NCI-H146 treated with DMSO at 0.1 percent for 48 hours (cell line): ENCODE measurements around the gene CLDN8.

Experiments used
- DNase-seq: peaks from one replicate; lab custom pipeline; 2025; ENCODE audit not compliant: unreplicated experiment; lab: John Stamatoyannopoulos, UW

CLDN8 gene

DNA sequence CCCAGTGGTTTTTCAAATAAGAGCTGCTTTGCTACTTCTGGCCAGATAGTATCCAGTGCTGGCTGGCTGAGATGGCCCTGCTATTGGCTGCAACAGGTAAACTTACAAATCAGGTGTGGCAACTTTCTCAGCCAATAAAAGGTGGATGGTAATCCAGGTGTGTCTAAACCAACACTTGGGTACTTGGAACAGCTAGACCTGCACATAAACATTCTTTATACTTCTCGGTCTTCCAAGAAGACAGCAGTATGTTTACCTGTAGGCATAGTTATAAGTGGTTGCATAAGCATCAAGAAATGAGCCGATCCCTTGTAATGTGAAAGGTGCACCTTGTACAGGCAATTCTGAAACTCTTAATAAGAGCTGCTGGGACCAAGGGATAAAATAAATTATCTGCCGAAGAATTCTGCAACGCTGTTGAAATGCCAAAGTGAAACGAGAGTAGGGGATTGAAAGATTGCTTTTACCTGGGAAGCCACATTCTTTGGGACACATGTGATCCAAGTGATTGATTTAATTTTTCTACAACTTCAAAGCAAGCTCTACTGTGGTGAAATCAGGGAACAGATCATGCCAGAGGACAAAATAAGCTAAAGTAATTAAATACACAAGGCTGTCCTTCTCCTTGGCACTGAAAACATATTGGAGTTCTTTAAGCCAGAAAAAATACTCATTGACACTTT lies at the start of gene CLDN8:
Gene CLDN8 (minus strand): TSS at position 57 of the 683 bp plus-strand sequence. CDS start 172 bp downstream, outside the sequence.
- no peak for DNase-seq

DNA sequence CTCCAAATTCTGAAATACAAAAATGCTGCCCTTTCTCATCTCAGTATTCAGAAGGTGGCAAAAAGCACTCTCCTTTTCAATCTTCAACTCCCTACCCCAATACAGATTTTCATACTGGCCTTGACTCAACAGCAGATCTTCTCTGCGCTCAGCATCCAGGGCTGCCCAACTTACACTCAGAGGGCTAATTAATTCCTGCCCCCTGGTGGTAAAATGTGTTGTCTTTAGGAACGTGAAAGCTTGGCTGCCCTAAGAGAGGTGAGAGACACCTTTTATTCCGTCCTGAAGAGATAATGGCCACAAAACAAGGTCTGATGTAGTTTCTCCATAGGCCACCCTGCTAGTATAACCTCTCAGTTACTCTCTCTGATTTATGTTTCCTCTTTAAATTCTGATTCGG lies 41.9 kb upstream of the CLDN8 start:
- DNase-seq, result no peak

DNA sequence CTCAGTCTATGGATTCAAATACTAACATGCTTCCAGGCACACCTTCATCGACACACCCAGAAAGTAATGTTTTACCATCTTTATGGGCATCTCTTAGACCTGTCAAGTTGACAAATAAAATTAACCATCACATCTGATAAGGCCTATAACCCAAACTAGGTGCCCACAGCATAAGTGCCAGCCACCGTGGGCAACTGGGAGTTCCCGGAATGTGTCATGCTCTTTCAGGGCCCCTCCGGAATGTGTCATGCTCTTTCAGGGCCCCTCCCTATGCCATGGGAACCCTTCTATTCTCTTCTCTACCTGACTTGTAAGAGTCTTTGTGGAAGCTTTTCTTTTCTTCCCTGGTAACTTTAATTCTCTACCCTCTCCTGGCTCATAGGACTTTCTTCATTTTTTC lies 40.2 kb upstream of the CLDN8 start:
- DNase-seq, result no peak

DNA sequence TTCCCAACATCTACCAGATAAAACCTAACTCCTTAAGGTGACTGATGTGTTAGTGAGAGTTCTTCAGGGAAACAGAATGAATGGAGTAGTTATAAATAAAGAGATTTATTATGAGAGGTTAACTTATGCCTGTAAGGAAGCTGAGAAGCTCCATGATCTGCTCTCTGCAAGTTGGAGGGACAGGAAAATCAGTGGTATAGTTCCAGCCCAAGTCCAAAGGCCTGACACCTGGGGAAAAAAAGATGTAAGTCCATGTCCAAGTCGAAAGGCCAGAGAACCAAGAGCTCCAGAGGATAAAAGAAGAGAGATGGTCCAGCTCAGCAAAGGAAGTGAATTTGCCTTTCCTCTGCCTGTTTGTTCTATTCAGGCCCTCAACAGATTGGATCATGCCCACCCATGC lies 39.8 kb upstream of the CLDN8 start:
- DNase-seq, result no peak

DNA sequence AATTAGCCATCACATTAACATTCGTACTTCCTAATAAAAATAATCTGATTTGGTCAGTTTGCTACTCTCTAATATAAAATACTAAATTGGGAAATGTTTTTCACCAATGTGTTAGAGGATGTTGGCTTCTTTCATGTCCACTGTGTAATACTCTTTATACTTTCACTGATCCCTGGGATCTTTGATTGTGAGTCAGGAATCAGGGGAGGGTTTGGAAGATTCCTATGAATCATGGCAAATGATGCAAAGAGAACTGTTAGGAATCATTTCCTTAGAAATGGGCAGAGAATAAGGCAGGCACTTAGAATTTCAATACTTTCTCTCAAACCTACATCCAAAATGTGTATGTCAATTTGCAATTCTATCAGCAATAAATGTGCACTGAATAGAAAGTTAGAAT lies 35.9 kb upstream of the CLDN8 start:
- no peak for DNase-seq

DNA sequence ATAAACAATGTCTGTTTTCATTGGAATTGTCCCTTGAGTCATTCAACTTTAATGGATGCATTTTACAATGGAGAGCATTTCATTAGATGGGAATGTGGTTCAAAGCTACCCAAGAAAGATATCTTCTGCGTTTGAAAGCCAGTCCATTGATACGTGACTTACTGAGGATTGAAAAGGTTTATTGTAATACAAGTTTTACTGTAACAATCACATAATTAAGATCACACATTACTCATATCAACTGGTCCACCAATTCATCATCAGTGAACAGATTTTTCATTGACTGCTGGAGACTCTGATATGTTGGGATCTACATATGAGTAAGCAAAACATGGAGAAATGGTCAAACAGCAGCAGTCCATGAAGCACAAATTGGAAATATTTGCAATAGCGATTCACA lies 34.0 kb upstream of the CLDN8 start:
- no peak for DNase-seq

DNA sequence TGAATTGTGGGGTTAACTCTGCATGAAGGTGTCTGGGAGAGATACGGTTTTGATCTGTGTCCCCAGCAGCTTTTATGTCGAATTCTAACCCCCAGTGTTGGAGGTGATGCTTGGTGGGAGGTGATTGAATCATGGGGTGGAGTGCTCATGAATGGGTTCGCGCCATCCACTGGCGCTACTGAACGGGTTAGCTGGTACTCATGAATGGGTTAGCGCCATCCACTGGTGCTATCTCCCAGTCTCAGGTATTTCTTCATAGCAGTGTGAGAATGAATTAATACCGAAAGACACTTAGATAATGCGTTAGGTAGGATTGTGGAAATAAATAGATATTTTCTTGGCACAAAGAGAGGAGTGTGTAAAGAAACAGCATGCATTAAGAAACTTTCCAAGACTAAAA lies 32.9 kb upstream of the CLDN8 start:
- DNase-seq, result no peak

DNA sequence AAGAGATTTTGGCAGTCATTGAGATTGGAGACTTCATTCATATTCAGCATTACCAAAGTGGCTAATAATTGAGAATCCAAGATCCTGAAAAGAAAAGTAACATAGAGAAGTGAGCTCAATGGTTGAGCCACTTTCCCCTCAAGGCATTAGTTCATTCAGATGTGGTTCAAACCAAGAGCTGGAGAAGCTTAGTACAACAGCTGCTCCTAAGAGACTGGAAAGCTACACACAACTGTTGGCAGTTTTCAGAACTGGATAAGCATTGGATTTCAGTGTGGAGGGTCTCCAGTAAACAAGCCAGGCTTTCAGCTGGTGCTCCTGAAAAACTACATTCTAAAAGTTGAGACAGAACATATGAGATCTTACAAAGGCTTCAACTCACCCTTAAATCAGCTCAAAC lies 29.2 kb upstream of the CLDN8 start:
- no peak for DNase-seq

DNA sequence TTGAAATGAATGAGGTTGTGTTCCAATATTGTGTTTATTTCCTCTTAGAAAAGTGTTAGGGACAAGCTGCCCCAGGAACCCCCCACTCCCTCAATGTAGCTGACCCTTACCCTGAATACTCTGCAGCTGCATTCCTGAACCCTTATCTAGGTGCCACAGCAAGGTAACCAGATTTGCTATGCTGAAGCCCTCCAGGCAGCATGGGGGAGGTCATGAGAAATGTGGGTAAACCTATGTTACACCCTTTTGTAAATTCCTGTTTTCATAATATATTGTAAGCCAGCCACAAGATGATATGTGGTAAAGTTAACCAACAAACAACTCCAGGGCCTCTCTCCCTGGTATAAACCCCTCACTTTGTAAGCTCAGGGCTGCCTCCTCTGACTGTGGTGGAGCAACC lies 27.8 kb upstream of the CLDN8 start:
- no peak for DNase-seq

DNA sequence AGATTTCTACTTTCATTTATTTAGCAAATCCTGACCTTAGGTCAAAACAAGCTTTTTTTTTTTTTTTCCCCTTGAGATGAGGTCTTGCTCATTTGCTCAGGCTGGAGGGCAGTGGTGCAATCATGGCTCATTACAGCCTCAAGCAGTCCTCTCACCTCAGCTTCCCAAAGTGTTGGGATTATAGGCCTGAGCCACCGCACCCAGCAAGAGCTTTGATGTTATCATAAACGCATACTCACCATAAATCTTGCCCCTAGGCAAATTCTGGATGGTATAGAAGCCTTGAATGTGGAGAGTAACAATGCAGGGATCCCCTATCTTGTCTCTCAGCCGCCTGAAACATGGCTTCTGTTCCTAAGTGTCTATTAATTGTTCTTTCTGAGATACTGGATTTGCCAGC lies 24.8 kb upstream of the CLDN8 start:
- no peak for DNase-seq

DNA sequence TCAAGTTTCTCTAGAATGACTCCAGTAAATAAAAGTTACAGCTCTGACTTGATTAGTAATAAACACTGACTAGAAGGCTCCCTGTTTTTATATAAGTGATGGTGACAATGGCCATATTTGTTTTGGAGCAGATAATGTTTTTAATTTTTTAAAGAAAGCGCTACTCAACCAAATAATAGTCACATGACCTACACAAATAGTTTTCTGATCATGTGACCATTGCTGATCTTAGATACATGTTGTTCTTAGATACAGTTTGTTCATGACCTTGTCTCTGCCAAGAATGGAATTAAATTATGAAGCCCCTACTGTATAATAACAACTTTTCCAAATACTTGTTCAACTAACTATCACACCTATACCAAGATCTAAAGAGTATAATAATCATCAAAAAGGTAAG lies 22.3 kb upstream of the CLDN8 start:
- no peak for DNase-seq

DNA sequence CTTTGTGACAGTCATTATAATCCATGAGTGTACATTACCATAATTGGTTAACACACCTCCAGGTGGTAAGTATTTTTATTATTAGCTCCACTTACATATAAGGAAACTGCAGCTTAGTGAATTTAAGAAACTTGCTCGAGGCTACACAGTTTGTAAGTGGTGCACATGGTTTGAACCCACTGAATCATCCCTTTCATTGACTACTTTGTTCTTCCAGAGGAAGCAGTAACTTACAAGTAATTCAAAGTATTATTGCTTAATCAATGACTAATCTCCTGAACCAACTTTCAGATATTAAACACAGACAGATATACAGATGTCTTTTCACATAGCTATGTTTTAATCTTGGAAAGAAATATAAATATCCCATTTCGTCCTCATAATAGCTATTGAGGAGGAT lies 18.7 kb upstream of the CLDN8 start:
- DNase-seq, result no peak

DNA sequence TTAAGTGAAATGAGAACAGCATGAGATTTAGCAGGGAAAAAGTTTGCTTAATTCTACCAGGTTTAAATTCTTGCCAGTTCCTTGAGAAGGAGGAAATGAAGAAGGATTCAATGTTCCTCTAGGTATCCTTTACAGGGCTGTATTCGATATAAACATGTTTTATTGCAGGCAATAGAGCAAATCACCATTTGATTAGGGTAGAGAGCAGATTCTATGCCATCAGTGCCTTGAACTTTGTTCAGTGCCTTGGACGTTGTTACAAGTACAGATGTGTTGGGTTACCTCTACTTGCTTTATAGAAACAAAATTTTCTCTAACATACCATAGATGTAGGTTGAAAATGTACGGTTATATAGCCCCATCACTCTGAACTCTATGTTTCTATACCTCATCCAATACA lies 18.2 kb upstream of the CLDN8 start:
- no peak for DNase-seq

DNA sequence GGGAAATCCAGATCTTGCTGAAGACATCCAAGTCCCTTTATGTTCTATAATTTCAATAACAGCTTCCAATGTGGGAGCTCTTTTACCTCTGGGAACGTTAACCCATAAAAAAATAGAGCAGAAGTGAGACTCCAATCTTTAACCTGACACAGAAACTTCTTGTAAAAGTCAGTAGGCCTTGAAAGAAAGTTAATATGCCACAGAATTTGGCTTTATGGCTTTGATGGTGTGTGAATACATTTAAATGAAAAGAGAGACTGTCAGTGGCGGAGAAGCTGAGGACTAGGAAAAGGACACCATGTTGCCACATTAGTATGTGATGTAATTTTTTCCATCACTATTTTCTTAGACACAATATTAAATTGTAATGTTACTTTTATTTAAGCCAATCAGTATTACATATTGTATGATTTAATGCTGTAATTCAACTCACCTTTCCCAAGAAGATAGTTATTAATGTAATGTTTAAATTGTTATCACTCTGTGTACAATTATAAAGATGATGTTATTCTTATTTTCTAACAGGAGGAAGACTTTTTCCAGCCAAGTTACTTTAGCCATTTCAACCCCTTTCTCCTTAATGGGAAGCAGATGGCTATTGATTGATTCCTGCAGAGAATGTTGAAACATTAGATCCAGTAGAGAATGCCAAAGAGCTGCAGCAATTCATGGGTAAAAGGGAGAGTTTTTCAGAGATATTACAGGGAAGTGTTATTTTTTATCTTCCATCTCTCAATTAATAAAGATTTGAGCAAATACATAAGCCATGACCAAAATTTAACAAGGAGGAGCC lies 17.5 kb upstream of the CLDN8 start:
- peak; percentile 19 for DNase-seq

DNA sequence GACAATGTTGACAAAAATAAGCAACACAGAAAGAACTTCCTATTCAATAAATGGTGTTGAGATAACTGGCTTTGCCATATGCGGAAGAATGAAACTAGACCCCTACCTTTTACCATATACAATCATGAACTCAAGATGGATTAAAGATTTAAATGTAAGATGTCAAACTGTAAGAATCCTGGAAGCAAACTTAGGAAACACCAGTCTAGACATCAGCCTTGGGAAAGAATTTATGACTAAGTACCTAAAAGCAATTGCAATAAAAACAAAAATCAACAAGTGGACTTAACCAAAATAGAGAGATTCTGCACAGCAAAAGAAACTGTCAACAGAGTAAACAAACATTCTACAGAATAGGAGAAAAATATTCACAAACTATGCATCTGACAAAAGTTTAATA lies 16.1 kb upstream of the CLDN8 start:
- DNase-seq, result no peak

DNA sequence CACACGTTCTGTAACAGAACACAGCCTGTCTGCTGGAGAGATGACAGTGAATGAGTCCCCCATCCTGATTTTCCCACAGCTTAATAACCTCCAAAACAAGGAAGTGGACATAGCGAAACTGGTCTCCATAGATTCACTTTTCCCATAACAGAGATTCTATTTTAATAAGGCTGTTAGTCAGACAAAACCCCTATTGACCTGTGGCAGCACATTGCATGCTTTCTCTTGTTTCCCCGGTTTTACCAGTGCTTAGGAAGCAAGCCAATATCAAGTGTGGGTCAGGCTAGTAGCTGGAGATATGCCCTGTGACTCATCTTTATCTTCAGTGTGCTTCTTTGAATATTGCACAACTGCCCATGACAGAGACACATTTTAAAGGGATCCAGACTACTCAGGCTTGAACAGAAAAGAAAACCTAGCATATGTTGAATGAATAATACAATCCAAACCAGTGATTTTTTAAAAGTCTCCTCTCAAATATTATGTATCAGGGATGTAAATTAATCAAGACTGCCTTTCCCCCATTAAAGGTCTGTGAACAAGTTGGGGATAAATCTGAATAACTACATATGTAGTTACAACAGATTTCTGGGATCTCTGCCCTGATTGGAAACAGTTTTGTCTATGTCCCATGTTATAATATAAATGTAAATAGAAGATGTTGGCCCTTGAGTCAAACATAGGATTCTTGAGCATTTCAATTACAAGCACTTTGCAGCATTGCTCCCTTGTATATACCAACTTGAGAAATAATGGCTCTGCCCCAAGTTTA lies 11.9 kb upstream of the CLDN8 start:
- DNase-seq, result no peak

DNA sequence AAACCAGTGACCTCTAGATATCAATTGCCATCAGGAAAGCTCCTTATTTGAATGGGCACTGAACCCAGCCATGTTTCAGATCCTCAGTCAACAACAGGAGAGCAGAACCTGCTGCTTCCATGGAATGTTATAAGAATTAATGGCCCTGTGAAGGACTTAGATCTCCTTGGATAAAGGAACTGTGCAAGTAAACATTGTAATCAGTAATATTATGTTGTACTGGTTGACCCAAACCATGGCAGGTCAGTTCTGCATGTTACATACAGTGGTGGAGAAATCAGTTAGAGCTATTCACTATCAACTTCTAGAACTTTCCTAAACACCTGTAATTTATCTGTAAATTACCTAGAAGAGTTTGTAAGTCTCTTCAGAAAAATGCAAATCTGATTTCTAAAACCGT lies 11.2 kb upstream of the CLDN8 start:
- no peak for DNase-seq

DNA sequence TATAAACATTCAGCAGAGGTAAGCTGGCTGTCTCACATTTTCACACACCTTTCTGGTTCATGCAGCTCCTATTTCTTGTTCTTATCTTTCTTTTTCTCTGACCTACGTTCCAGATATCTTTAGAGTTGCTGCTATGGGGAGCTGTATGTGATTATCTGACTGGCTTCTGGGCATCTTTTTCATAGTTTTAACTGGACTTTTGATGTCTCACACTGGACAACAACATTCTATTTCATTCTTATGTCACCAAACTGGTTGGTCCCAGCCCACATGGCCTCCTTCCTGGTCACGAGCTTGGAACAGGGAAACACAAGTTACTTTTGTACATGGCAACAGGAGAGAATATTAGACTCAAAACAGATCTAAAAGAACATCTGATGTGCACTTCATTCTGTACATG lies 7.7 kb upstream of the CLDN8 start:
- no peak for DNase-seq

DNA sequence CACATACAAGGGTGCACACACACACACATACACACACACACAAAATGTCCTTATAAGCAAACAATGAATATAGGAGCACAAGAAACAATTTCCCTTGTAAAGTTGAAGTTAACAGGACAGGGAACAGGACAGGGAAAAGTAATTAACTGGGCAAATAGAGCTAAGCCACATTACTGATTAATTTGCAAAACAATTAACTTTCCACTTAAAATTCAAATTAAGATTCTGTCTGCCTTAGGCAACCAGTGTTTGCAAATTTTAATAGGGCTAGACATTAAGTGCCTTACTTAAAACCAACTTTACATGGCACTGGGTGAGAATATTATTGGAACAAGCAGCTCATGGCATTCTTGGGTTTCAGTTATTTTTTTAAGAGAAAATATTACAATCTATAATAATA lies 6.8 kb upstream of the CLDN8 start:
- DNase-seq, result no peak

DNA sequence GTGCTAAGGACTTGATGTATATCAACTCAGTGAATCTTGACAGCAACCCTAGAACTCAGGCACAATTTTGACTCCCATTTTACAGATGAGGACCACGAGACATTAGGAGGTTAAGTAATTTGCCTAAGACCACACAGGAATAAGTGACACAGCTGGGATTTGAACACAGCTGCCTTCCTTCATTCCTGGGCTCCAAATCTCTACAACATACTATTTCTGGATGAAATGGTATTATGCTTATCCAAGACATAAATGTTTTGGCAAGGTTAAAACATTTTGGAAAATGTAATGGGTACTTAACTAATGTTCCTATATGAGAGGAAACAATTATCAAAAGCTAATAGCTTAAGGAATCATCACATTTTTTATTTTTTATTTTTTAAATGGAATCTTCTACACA lies 4.8 kb downstream of the CLDN8 start:
- DNase-seq, result no peak

DNA sequence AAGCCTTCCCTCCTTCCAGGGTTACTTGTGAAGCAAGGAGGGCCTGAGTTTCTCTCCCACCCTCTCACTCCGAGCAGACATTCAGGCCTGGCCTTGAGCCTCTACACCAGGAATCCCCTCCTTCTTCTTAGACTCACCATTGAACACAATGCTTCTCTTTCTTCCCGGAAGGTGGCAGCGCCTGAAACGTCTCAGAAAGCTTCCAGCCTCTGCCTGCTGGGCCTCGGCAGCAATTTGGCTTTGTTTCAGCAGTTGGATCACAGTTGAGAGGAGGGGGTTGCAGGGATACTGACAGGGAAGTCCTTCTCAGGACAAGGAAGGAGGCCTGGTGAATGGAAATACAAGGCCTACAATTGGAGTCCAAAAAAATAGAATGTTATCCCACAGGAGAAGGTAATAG lies 6.3 kb downstream of the CLDN8 start:
- no peak for DNase-seq

DNA sequence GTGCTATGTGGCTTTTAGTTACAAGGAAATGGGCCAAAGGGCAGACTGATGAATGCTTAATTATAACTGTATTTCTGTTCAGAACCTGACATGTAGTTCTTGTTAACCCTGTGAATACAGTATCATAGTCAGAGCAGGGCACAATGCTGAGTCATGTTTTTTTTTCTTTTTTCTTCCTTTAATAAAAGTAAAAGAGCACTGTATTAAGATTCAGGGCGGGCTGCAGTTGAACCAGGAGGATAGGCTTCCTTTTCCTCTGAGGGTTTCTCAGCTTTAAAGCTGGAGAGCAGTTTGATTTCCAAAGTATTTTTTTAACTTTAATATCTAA lies 8.7 kb downstream of the CLDN8 start:
- DNase-seq, result no peak
